GM21723 (cell line): Measurements from ENCODE around the gene BTBD10.
A peak's percentile ranks its signal among the peaks of the same experiment; 100 is the strongest.

Experiments
- ATAC-seq: cut with Tn5 transposase; IDR thresholded peaks from one replicate; pipeline ENCODE4 v1.9.1; 2021; ENCODE audit warnings: mild to moderate bottlenecking, moderate library complexity; ENCODE audit not compliant: unreplicated experiment

Gene BTBD10

GRCh38 chr11:13376838-13377237 lies 86.2 kb downstream of the BTBD10 start:
- no peak for ATAC-seq

- no peak for ATAC-seq
These were observed 86.6 kb downstream of the BTBD10 start for GRCh38 chr11:13376402-13376801.

DNA sequence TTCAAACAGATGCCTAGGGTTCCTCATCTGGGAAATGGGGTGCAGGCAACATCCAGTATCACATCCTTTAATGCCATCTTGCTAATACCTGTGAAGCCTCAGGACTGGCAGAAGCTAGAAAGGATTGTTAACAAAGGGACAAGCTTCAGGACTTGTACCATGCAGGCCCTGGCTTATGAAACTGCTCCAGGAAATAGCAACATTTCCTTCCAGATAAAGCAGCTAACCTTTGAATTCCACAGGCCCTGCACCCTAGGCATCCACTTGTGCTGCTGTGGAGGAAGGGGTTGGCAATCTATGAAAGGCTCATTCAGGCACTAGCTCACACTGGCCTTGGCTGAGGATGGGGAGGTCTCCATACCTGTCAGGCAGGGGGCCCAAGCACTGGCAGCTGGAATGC lies 87.2 kb downstream of the BTBD10 start:
- ATAC-seq, result no peak

- ATAC-seq, result no peak
These were observed 89.8 kb downstream of the BTBD10 start for GRCh38 chr11:13373216-13373615.

DNA sequence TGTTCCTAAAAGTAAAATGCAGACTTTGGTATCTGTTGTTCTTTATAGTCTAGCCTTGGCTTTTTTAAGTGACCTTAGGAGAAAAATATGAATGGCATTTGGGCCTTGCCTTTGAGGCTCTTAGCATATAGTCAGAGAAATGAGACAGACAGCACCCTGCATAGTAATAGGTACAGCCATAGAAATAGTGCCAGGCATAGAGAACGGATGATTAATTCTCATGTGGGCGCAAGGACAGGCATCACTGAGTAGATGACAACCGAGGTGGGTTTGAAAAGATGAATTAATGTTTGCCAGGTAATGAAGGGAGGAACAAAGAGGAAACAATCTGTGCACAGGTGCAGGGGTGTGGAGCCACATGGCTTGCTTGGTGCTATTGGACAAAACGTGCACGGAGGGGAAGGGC lies 95.0 kb downstream of the BTBD10 start:
- ATAC-seq, result no peak

DNA sequence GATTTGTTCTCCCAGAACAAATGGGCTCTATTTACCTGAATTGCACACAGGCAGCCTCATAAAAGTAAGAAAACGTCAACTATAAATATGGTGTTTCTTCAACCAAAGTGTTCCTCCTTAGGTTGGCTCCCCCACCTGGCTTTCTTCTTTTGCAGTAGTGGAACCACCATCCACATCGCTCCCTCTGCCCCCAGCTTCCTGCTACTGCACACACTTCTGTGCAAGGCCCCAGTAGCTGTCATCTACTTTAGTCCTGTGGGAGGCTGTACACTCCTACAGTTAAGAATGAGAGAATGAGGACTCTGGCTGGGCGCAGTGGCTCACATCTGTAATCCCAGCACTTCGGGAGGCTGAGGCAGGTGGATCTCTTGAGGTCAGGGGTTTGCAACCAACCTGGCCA lies 95.9 kb downstream of the BTBD10 start:
- ATAC-seq, result no peak

- no peak for ATAC-seq
These were observed 96.6 kb downstream of the BTBD10 start for GRCh38 chr11:13366266-13367026.

- ATAC-seq, result no peak
These were observed 98.6 kb downstream of the BTBD10 start for GRCh38 chr11:13364388-13364787.

GRCh38 chr11:13362596-13363109 lies 100.4 kb downstream of the BTBD10 start:
- no peak for ATAC-seq

- no peak for ATAC-seq
These were observed 104.3 kb downstream of the BTBD10 start for GRCh38 chr11:13358596-13359270.

GRCh38 chr11:13357232-13357631 lies 105.8 kb downstream of the BTBD10 start:
- no peak for ATAC-seq

GRCh38 chr11:13355191-13355590 lies 107.8 kb downstream of the BTBD10 start:
- no peak for ATAC-seq

GRCh38 chr11:13354335-13354734 lies 108.7 kb downstream of the BTBD10 start:
- no peak for ATAC-seq

DNA sequence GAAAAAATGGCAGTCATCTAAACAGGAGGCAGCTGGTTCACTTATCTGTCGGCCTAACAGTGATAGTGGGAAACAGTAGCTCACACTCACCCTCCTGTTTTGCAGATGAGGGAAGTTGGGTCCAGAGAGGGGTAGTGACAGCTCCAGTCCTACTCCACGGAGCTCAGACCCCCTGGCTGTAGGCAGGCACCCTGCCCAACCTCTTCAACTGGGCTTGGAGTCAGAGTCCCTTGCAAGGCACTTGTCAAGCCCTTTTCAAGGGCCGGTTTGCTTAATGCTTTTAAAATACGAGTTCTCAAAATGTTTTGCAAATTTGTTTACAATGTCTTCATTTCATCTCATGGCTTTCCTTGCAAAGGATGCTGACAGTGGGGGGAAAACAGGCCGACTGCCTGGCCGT lies 110.3 kb downstream of the BTBD10 start:
- ATAC-seq, result no peak

- no peak for ATAC-seq
These were observed 113.4 kb downstream of the BTBD10 start for GRCh38 chr11:13349581-13349980.

- no peak for ATAC-seq
These were observed 114.0 kb downstream of the BTBD10 start for GRCh38 chr11:13349046-13349445.

GRCh38 chr11:13348305-13348704 lies 114.7 kb downstream of the BTBD10 start:
- ATAC-seq, result peak; percentile 37

DNA sequence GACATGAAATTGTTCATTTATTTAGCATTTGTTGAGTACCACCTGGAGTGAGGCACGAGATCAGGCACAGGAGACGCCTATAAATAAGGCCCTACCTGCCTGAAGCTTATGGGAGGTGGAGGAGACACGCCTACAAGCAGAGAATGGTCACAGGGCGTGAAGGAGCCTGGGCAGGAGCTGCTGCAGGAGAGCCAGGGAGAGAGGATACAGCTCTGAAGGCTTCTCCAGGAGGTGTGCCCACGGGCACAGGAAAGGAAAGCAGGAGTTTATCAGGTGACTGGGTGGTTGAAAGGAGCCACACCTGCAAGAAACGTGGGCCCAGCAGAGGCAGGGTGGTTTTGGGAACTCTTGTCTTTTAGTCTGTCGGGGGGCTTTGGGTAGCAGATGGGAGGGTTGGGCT lies 115.1 kb downstream of the BTBD10 start:
- peak; percentile 14 for ATAC-seq

DNA sequence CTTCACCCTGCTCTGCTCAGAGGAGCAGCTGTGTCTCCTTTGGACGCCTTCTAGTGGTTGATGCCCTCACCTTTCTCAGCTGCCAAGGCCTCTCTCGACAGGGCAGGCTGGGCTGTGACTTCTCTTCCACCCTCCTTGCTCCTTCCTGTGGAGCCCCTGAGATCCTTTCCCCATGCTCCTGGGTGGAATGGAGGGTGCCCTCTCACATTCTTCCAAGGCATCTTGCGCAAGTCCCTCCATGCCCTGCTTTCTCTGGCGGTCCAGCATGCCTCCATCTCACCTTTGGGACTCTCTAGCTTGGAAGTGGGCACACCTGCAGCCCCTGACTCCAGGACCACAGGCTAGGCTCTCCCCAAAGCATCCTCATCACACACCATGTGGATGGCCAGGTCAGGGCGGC lies 116.6 kb downstream of the BTBD10 start:
- no peak for ATAC-seq

DNA sequence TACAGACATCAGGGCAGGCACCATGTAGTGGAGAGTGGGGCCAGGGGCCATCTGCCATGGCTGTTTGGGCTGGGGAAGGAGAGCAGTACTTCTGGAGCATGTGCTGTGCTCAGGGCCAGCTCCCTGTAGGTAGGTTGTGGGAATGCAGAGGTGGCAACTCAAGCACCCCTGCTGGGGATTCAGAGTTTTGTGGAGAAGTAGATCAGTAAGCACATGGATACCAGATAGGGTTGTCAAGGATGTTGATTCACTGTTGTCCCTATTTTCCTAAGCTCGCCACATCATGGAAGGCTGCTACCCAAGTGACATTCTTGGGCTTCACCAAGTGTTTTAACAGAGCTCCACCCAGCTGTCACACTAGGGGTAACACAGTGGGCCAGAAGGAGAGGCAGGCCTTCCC lies 118.2 kb downstream of the BTBD10 start:
- no peak for ATAC-seq

DNA sequence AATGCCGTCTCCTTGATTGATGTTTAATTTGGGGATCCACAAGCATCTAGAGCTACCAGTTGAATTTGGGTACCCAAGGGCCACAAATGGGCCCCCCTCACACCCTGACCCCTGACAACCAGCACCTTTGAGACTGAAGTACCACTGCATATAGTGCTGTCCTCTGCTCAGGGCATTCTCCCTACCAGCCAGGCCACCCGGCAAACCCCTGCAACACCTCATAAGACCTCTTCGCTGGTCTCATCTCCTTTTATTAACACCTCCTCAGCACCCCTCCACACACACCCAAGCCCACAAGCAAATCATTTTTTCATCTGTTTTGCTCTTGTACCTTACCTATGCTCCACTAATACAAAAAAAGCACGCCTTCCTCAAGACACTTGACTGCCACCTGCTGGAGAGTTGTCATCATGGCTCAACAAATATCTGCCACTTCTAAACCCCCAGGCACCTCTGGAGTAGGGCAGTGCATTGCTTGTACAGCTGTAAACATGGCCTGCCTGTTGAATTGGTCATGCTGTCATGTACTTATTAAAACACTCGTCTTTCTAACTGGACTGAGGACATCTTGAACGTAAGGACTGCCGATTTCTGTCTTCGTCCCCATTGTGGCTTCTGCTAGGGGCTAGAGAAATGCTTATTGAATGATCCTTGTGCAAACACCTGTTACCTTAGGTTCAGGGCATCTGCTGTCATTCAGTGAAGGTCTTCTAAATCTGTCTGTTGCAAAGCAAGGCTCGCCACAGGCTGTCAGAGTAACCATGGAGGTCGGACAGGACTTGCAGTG lies 118.9 kb downstream of the BTBD10 start:
- ATAC-seq, result peak; percentile 53

DNA sequence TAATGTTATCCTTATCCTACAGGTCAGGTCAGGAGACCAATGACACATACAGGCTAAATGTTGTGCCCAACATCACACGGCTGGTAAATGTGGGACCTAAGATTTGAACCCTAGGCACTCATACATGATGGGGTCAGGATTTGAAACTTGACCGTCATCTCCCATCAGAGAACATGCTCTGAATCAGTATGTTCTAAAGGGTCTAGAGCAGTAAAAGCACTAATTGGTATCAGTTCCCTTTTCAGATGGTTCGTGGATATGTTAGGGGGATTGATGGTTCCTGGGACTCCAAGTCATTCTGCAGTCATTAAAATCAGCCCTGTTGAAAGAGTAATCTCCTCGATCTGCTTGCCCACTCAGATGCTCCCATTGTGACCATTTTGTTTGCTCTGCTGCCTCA lies 120.0 kb downstream of the BTBD10 start:
- peak; percentile 44 for ATAC-seq
